H1 (cell line): ENCODE results near the gene MPST. TPM values are rescaled to one million over a fixed set of nuclear protein-coding genes. Genes with fewer than 3 reads are reported as not detected.

Experiments used
- CTCF ChIP-seq, 3 experiments: IDR thresholded peaks; 1 replicate in 2 of 3; 2 replicates in 1 of 3; pipeline versions ENCODE4 v1.5.1 to v1.6.1; 2011; ENCODE audit warnings: low read length in 3 of 3, mild to moderate bottlenecking in 3 of 3, inconsistent platforms in 2 of 3, low read depth in 1 of 3, moderate library complexity in 1 of 3; ENCODE audit not compliant: insufficient read depth in 1 of 3; ENCODE audit errors: control extremely low read depth in 1 of 3
- KDM1A ChIP-seq: fragments of 200-600, 300-600 bp; sonication (generic); IDR thresholded peaks from 2 replicates; pipeline ENCODE4 v1.7.1; 2016; ENCODE audit warnings: mild to moderate bottlenecking, low read length, borderline replicate concordance
- polyA plus RNA-seq, 7 experiments: library from polyadenylated mRNA; depleted of rRNA in 3 of 7; stranded (reverse) in 5 of 7; unstranded in 2 of 7; fragments of >200 nt in 5 of 7; fragments of 200-250 nt in 2 of 7; gene quantifications; 1 replicate in 5 of 7; 2 replicates in 1 of 7; 4 replicates in 1 of 7; pipeline versions ENCODE4 v1.2.1 to v1.2.3, GENCODE V29; 2011 to 2013; ENCODE audit warnings: missing spikeins in 2 of 7, mixed read lengths in 2 of 7
- total RNA-seq: library from RNA; stranded (reverse); fragmentation: NEBNext Ultra II Directional; extraction: Animal tissue kit (Norgen Biotek cat#: 25700); gene quantifications from 2 replicates; pipeline ENCODE4 v1.2.1, GENCODE V29; 2021

The MPST gene
- total and polyA plus RNA-seq, 2 of the 8 experiments (the other 6 are each of a cell fraction or from before 2014, with no cell fraction given): 86.0 to 124 TPM

GRCh38 chr22:37052386-37053309 lies 33.1 kb downstream of the MPST start (continued):
- TF ChIP-seq CTCF (IDR thresholded peaks at IDR 0.05; ENCODE audit: control extremely low read depth in 1 of 3, insufficient read depth in 1 of 3, low read depth in 1 of 3, low read length in 3 of 3): no peak
- no peak for TF ChIP-seq KDM1A
